Right atrium auricular region (tissue), 2 donors: Measurements from ENCODE around the gene PHACTR1. TPM values are rescaled to one million over a fixed set of nuclear protein-coding genes. Genes with fewer than 3 reads are reported as not detected.

Source experiments
- DNase-seq: peaks from one replicate; pipeline ENCODE4 v3.0.0-alpha.2; 2019; ENCODE audit warnings: low spot score
- H3K27ac ChIP-seq, 2 donors: fragments of 200-600 bp; sonication (generic); 1 replicate in 1 of 2; 2 replicates in 1 of 2; pipeline ENCODE4 v1.5.1; 2016 to 2019
- H3K27me3 ChIP-seq, 2 donors: fragments of 200-600 bp; sonication (generic); one replicate each; pipeline versions ENCODE4 v1.5.1 to v1.6.0; 2017 to 2019
- H3K36me3 ChIP-seq: fragments of 200-600 bp; sonication (generic); one replicate; pipeline ENCODE4 v1.5.1; 2016
- H3K4me1 ChIP-seq, 2 donors: fragments of 200-600 bp; sonication (generic); one replicate each; pipeline versions ENCODE4 v1.5.1 to v1.6.0; 2017 to 2019
- H3K4me3 ChIP-seq, 2 donors: fragments of 200-600 bp; sonication (generic); 1 replicate in 1 of 2; 2 replicates in 1 of 2; pipeline ENCODE4 v1.5.1; 2017 to 2019; ENCODE audit warnings: mild to moderate bottlenecking in 1 of 2, moderate library complexity in 1 of 2
- H3K9me3 ChIP-seq, 2 donors: fragments of 200-600 bp; sonication (generic); one replicate each; pipeline ENCODE4 v1.5.1; 2019
- total RNA-seq, 2 donors: library from RNA; depleted of rRNA; stranded (reverse); fragments of >200 nt; gene quantifications; one replicate each; pipeline ENCODE4 v1.1.0, GENCODE V29; 2016
- TF ChIP-seq, protein P1 (sequence below), 2 donors: fragments of 200-600 bp; sonication (generic); IDR thresholded peaks; one replicate each; pipeline ENCODE4 v1.5.1; 2019; ENCODE audit warnings: antibody characterized with exemption in 2 of 2

PHACTR1 gene
- total RNA-seq, 2 donors from 2014 or later: 19.1 to 46.0 TPM

DNA sequence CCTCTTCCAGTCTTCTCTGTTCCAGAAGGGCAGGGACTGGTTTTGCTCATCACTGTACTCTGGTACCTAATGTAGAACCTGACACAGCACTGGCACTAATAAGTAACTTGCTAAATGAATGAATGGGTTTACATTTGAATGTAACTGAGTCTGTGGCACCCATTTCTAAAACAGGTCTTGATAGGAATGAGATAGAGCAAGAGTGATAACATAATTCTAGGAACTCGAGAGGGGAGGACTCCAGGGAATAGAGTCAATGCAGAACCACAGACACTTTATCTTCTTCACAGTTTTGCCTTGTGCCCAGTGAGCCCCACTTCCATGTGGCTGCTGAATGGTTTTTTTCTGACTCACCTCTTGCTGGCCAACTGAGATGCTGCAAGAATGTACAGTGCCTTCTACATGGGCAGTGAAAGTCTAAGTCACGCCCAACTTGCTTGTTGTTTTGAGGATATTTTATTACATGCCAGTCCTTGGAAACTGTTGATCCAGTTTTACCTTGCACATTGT is 550.6 kb downstream of the PHACTR1 start:
- no peaks in the 10 kb centered on the region for H3K27me3 ChIP-seq
- H3K9me3 ChIP-seq: no peaks in the 10 kb centered on the region
- H3K4me3 ChIP-seq: no peak overlapping the region
- TF ChIP-seq, protein P1, sequence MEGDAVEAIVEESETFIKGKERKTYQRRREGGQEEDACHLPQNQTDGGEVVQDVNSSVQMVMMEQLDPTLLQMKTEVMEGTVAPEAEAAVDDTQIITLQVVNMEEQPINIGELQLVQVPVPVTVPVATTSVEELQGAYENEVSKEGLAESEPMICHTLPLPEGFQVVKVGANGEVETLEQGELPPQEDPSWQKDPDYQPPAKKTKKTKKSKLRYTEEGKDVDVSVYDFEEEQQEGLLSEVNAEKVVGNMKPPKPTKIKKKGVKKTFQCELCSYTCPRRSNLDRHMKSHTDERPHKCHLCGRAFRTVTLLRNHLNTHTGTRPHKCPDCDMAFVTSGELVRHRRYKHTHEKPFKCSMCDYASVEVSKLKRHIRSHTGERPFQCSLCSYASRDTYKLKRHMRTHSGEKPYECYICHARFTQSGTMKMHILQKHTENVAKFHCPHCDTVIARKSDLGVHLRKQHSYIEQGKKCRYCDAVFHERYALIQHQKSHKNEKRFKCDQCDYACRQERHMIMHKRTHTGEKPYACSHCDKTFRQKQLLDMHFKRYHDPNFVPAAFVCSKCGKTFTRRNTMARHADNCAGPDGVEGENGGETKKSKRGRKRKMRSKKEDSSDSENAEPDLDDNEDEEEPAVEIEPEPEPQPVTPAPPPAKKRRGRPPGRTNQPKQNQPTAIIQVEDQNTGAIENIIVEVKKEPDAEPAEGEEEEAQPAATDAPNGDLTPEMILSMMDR (IDR thresholded peaks at IDR 0.05): no peak
- H3K4me1 ChIP-seq: peaks cover 0 to 6% of the 10 kb centered on the region in 2 donors
- no peaks in the 10 kb centered on the region for H3K36me3 ChIP-seq
- no peak overlapping the region for H3K27ac ChIP-seq
- no peak for DNase-seq

GRCh38 chr6:13268913-13269518 is 552.4 kb downstream of the PHACTR1 start:
- DNase-seq: no peak
- Histone ChIP-seq H3K27ac (peak overlapping the region in 1 of 2 donors; percentile 6), H3K4me3 (no peak overlapping the region), H3K9me3 (no peaks in the 10 kb centered on the region), H3K4me1 (peaks cover 0 to 6% of the 10 kb centered on the region in 2 donors), H3K27me3 (no peaks in the 10 kb centered on the region), H3K36me3 (no peaks in the 10 kb centered on the region)
- TF ChIP-seq, protein P1 (IDR thresholded peaks at IDR 0.05): no peak

- Histone ChIP-seq H3K27me3 (no peaks in the 10 kb centered on the region), H3K36me3 (no peaks in the 10 kb centered on the region), H3K9me3 (no peaks in the 10 kb centered on the region), H3K4me3 (no peak overlapping the region), H3K4me1 (peaks cover 0 to 6% of the 10 kb centered on the region in 2 donors), H3K27ac (no peak overlapping the region)
- TF ChIP-seq, protein P1 (IDR thresholded peaks at IDR 0.05): no peak
- peak; percentile 66 for DNase-seq
These were observed 555.8 kb downstream of the PHACTR1 start for GRCh38 chr6:13272131-13273046.

GRCh38 chr6:13273202-13273930 is 556.8 kb downstream of the PHACTR1 start:
- no peaks in the 10 kb centered on the region for H3K9me3 ChIP-seq
- H3K27ac ChIP-seq: no peak overlapping the region
- peaks cover 0 to 6% of the 10 kb centered on the region in 2 donors for H3K4me1 ChIP-seq
- no peaks in the 10 kb centered on the region for H3K27me3 ChIP-seq
- H3K4me3 ChIP-seq: no peak overlapping the region
- H3K36me3 ChIP-seq: no peaks in the 10 kb centered on the region
- TF ChIP-seq, protein P1 (IDR thresholded peaks at IDR 0.05): no peak
- DNase-seq: no peak

DNA sequence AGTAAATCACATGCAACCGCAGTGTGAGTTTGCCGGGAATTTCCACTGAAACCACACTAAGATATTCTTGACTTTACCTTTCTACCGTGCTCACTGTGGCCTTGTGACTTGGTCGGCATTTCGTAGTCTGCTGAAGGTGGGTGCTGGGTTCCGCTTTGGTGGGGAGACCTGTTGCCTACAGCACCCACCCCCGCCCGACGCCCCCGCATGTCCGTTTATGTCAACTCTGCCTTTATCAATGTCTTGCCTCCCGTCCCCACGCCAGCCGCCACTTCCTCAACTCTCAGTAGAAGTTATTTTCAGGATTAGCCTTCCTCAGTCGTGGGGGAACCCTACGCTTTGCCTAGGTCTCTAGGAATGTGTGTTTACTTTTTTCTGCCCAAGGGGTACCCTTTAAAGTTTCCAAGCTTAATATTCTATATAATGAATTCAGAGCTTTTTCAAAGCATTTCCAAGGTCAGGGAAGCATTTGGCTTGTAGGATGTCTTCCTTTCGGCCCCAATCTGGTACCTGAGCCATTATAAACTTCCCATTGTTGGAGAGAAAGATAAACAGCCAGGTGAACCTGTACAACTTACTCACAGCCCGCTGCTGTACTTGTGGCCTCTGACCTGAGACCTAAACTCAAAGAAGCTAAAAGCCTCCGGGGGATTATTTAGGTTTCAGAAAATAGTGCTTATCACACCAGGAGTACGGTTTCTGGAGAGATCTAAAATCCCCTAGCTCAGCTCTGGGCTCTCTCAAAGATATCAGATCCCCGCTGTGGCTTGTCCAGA is 557.6 kb downstream of the PHACTR1 start:
- Histone ChIP-seq H3K4me3 (no peak overlapping the region), H3K36me3 (no peaks in the 10 kb centered on the region), H3K4me1 (peaks cover 0 to 3% of the 10 kb centered on the region in 2 donors), H3K27ac (no peak overlapping the region), H3K9me3 (no peaks in the 10 kb centered on the region), H3K27me3 (no peaks in the 10 kb centered on the region)
- DNase-seq: no peak
- TF ChIP-seq, protein P1 (IDR thresholded peaks at IDR 0.05): no peak
